GM06990 (cell line): ENCODE data around the gene DKC1.
A peak's percentile ranks its signal among the peaks of the same experiment; 100 is the strongest.

ENCODE experiments used
- DNase-seq: peaks from one replicate; pipeline ENCODE4 v3.0.0-alpha.2; 2011; ENCODE audit not compliant: insufficient read length; ENCODE audit errors: extremely low read depth
- H3K27me3 ChIP-seq: replicated peaks from 2 replicates; pipeline ENCODE4 v1.6.0; 2011; ENCODE audit warnings: low read length; ENCODE audit not compliant: control insufficient read depth, insufficient read depth
- H3K36me3 ChIP-seq: 2 replicates; pipeline ENCODE4 v1.5.1; 2011; ENCODE audit warnings: low read length; ENCODE audit not compliant: control insufficient read depth, insufficient read depth
- H3K4me3 ChIP-seq: replicated peaks from 2 replicates; pipeline ENCODE4 v1.5.1; 2011; ENCODE audit warnings: low read depth, mild to moderate bottlenecking, control low read depth, low read length
- CTCF ChIP-seq: IDR thresholded peaks from 2 replicates; pipeline ENCODE4 v1.5.1; 2011; ENCODE audit warnings: low read length, control low read depth, mild to moderate bottlenecking, inconsistent platforms; ENCODE audit not compliant: insufficient read depth, poor library complexity, severe bottlenecking

The DKC1 gene

GRCh38 chrX:154762537-154763296, at the start of gene DKC1:
TSS of gene DKC1 (plus strand) at chrX:154762864. CDS start at chrX:154762966, 102 bp downstream.
- no peak for TF ChIP-seq CTCF
- DNase-seq, result peak; percentile 97

GRCh38 chrX:154714925-154715324, 47.7 kb upstream of the DKC1 start:
- no peak overlapping the region for H3K4me3 ChIP-seq
- H3K27me3 ChIP-seq, result no peaks in the 10 kb centered on the region
- peak; percentile 81 for TF ChIP-seq CTCF
- DNase-seq, result no peak
- no peaks in the 10 kb centered on the region for H3K36me3 ChIP-seq

More at GRCh38 chrX:154762537-154763296, at the start of gene DKC1:
- no peaks in the 10 kb centered on the region for H3K27me3 ChIP-seq
- no peaks in the 10 kb centered on the region; the same call in 1 of the 2 replicates for H3K36me3 ChIP-seq
- peak within 1 kb of the TSS; percentile 61 for H3K4me3 ChIP-seq

DNA sequence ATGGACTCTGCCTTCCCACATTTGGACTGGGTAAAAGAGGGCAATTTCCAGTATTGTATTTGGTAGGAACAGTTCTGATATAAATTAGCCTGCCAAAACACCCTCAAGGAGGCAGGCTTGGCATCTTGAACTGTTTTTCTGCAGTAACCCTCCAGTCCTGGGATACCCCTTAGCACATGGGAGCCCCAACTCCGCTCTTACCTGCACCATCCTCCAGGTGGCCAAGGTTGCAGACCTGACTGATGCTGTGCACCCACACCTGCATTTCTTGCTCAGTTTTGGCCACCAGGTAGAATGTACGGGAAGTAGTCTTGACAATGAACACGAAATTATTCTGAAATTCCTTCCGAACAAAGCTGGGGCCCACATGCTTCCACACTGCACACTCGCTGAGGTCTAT, 46.8 kb upstream of the DKC1 start:
- TF ChIP-seq CTCF, result no peak

GRCh38 chrX:154717824-154718223, 44.8 kb upstream of the DKC1 start:
- no peaks in the 10 kb centered on the region for H3K36me3 ChIP-seq
- no peaks in the 10 kb centered on the region for H3K27me3 ChIP-seq
- TF ChIP-seq CTCF, result no peak
- DNase-seq, result no peak
- no peak overlapping the region for H3K4me3 ChIP-seq

More for the DNA sequence above, 46.8 kb upstream of the DKC1 start:
- no peak for DNase-seq
- no peaks in the 10 kb centered on the region for H3K36me3 ChIP-seq
- no peak overlapping the region for H3K4me3 ChIP-seq
- no peaks in the 10 kb centered on the region for H3K27me3 ChIP-seq

- DNase-seq, result no peak
- Histone ChIP-seq H3K4me3 (no peak overlapping the region), H3K27me3 (no peaks in the 10 kb centered on the region), H3K36me3 (no peaks in the 10 kb centered on the region)
- TF ChIP-seq CTCF, result no peak
These were observed 44.0 kb upstream of the DKC1 start for GRCh38 chrX:154718616-154719015.
